ENCODE measurements around the gene SMYD3. TPM values are rescaled to one million over a fixed set of nuclear protein-coding genes. Genes with fewer than 3 reads are reported as not detected.

Gene SMYD3
- total RNA-seq, 4 donors from 2014 or later: 8.4 to 25.7 (median 14.4) TPM

DNA sequence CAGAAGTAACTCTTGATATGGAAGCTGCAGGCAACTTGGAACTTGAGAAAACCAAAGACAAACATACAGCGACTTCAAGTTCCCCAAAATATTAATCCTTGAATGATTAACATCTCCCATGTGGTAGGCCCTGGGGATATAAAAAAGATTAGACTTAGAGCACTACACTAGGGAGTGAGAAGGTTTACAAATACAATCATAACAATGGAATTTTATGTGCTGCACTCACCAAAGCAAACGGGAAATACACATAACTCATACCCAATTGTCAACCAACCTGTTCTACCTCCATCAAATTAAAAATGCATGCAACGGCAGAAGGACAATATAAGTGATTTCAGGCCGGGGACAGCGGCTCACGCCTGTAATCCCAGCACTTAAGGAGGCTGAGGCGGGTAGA, 3.7 kb downstream of the SMYD3 start:
- H3K4me3 ChIP-seq (ENCODE audit: low read depth, poor library complexity, severe bottlenecking): no peak overlapping the region
- no peak for TF ChIP-seq POLR2A (IDR thresholded peaks at IDR 0.05)
- TF ChIP-seq, protein P1, sequence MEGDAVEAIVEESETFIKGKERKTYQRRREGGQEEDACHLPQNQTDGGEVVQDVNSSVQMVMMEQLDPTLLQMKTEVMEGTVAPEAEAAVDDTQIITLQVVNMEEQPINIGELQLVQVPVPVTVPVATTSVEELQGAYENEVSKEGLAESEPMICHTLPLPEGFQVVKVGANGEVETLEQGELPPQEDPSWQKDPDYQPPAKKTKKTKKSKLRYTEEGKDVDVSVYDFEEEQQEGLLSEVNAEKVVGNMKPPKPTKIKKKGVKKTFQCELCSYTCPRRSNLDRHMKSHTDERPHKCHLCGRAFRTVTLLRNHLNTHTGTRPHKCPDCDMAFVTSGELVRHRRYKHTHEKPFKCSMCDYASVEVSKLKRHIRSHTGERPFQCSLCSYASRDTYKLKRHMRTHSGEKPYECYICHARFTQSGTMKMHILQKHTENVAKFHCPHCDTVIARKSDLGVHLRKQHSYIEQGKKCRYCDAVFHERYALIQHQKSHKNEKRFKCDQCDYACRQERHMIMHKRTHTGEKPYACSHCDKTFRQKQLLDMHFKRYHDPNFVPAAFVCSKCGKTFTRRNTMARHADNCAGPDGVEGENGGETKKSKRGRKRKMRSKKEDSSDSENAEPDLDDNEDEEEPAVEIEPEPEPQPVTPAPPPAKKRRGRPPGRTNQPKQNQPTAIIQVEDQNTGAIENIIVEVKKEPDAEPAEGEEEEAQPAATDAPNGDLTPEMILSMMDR (IDR thresholded peaks at IDR 0.05): no peak
- intact Hi-C loops (cut with DNase I; ENCODE audit: low total_unique reads): loop anchor here (10.0 kb wide), 2 partner anchors 191 to 251 kb away; no protein-coding TSS in a partner anchor
- whole genome bisulfite sequencing, 2 donors: 61 to 74% methylated on average over 7 of the region's 7 CpGs
- DNase-seq (ENCODE audit: low spot score in 2 of 2): no peak

DNA sequence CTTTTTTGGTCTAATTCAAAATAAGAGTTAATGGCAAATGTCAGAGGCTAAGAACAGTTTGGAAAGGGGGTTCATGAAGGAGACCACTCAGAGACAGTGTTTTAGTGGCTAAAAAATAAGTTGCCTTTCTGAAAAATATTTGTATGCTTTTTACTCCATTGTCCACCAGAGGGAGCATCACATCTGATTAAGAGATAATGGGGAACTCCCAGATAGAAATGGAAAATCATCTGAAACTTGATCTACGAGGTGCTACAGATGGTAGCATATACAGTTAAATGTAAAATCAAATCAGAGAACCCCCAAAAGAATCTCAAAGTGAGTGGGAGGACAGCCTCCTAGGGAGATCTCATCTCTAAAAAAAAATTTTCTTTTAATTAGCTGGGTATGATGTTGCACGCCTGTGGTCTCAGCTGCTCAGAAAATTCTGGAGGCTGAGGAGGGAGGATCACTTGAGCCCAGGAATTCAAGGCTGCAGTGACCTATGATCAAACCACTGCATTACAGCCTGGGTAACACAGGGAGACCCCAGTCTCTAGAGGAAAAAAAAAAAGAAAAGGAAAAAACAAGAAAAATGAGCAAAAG, 9.7 kb downstream of the SMYD3 start:
- H3K4me3 ChIP-seq (ENCODE audit: low read depth, poor library complexity, severe bottlenecking): no peak overlapping the region

DNA sequence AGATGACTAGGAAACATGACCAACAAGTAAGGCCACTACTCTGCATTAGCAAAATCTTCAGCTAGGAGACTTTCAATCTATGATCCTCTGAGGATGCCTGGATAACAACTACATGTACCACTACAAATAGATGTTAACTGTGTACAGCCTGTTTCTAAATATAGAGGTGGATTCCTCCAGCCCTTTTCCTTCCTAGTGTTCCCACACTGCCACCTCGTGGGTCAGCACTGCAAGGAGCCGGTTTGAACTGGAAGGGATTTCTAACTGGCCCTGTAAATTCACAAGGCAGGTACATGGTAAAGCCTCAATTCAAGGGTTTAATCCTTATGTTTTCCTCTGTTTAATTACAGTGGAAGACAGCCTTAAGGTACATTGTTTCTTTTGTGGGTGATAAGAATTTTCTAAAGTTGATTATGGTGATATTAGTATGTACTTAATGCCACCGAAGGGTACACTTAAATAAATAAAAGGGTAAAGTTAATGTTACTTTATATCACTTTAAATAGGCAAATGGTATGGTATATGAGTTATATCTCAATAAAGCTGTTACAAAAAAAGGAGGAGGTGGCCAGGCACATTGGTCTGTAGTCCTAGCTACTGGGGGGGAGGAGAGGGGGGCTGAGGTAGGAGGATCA, 14.4 kb downstream of the SMYD3 start:
- intact Hi-C loops (cut with DNase I; ENCODE audit: low total_unique reads): loop anchor here (10.0 kb wide), 1 partner anchor 1338 kb away; the partner anchor contains the start of gene KIF26B
- H3K4me3 ChIP-seq (ENCODE audit: low read depth, poor library complexity, severe bottlenecking): no peak overlapping the region
- 29 to 34% methylated on average over 3 of the region's 3 CpGs for WGBS, 2 donors
- DNase-seq (ENCODE audit: low spot score in 2 of 2): peak in 1 of 2 donors; percentile 33
- TF ChIP-seq, protein P1 (IDR thresholded peaks at IDR 0.05): no peak
- no peak for TF ChIP-seq POLR2A (IDR thresholded peaks at IDR 0.05)

More for the DNA sequence above, 9.7 kb downstream of the SMYD3 start:
- intact Hi-C loops (cut with DNase I; ENCODE audit: low total_unique reads): loop anchor here (10.0 kb wide), 1 partner anchor 1343 kb away; the partner anchor contains the start of gene KIF26B
- no peak for TF ChIP-seq POLR2A (IDR thresholded peaks at IDR 0.05)
- TF ChIP-seq, protein P1 (IDR thresholded peaks at IDR 0.05): peak in 1 of 3 donors; percentile 64
- DNase-seq (ENCODE audit: low spot score in 2 of 2): no peak
- 51 to 52% methylated on average over 2 of the region's 2 CpGs for WGBS, 2 donors

DNA sequence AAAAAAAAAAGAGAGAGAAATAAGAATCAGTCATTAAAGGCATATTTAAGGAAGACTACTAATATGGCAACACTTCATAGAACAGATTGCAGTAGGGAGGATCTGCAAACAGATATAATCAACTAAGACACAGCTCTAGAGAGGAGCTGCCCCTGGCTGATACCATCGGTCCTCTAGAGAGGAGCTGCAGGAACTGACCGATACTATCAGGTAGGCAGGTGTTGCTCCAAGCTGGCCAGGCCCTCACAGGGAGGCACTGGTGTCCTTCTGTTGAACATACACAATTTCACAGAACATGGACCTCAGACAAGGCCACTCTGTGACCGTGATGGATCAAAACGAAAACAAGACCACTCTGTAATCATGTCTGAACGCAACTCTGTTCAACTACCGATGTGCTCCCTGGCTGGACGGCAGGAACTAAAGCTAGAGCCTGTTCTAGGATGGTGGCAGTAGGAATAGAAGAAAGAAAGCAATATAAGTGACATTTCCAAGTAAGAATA, 15.5 kb downstream of the SMYD3 start:
- no peak for TF ChIP-seq POLR2A (IDR thresholded peaks at IDR 0.05)
- TF ChIP-seq, protein P1 (IDR thresholded peaks at IDR 0.05): no peak
- DNase-seq (ENCODE audit: low spot score in 2 of 2): no peak
- H3K4me3 ChIP-seq (ENCODE audit: low read depth, poor library complexity, severe bottlenecking): no peak overlapping the region
- intact Hi-C loops (cut with DNase I; ENCODE audit: low total_unique reads): loop anchor here (10.0 kb wide), 1 partner anchor 1337 kb away; the partner anchor contains the start of gene KIF26B
- WGBS, 2 donors: 94 to 95% methylated on average over 7 of the region's 7 CpGs

DNA sequence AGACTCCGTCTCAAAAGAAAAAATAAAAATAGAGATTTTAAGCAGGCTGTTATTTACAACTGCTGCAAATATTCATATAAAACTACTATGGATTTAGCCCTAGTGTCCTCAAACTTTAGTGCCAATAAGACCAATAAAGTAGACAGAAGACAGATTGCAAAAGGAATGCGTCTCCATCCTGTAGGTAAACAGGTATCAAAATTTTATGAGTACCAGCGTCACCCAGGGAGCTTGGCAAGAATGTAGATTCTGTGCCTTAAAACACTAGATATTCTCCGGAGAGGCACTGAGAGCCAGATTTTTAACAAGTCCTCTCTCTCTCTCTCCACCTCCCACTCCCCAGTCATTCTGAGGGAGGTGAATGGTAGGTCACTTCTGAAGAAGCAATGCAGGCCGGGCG, 18.4 kb downstream of the SMYD3 start:
- 93 to 94% methylated on average over 6 of the region's 6 CpGs for WGBS, 2 donors
- no peak overlapping the region for H3K4me3 ChIP-seq (ENCODE audit: low read depth, poor library complexity, severe bottlenecking)
- intact Hi-C loops (cut with DNase I; ENCODE audit: low total_unique reads): no loop called here
- TF ChIP-seq POLR2A (IDR thresholded peaks at IDR 0.05): no peak
- TF ChIP-seq, protein P1 (IDR thresholded peaks at IDR 0.05): no peak
- no peak for DNase-seq (ENCODE audit: low spot score in 2 of 2)
